Small intestine (tissue), 7 donors: ENCODE measurements around the gene DOCK6. TPM values are rescaled to one million over a fixed set of nuclear protein-coding genes. Genes with fewer than 3 reads are reported as not detected.

Source experiments
- DNase-seq, 2 donors: peaks; one replicate each; pipeline versions ENCODE4 v3.0.0 to v3.0.0-alpha.2; 2013
- FAIRE-seq: peaks from 2 replicates; lab custom pipeline; 2012; peaks lifted over from hg19 to GRCh38; lab: Jason Lieb, UNC
- H3K27ac ChIP-seq, 3 donors: one replicate each; pipeline ENCODE4 v1.5.1; 2013; ENCODE audit warnings: low read length in 2 of 3, mild to moderate bottlenecking in 2 of 3, control low read depth in 1 of 3, inconsistent platforms in 1 of 3, low read depth in 1 of 3, moderate library complexity in 1 of 3
- H3K27me3 ChIP-seq, 3 donors: one replicate each; pipeline ENCODE4 v1.6.1; 2013; ENCODE audit warnings: low read length in 3 of 3, inconsistent platforms in 1 of 3; ENCODE audit not compliant: control insufficient read depth in 3 of 3, insufficient read depth in 3 of 3
- H3K36me3 ChIP-seq, 3 donors: one replicate each; pipeline ENCODE4 v1.6.1; 2013; ENCODE audit warnings: low read length in 3 of 3, inconsistent platforms in 1 of 3, low read depth in 1 of 3, mild to moderate bottlenecking in 1 of 3, moderate library complexity in 1 of 3; ENCODE audit not compliant: control insufficient read depth in 3 of 3, insufficient read depth in 2 of 3
- H3K4me1 ChIP-seq, 3 donors: one replicate each; pipeline ENCODE4 v1.6.1; 2013; ENCODE audit warnings: low read length in 2 of 3, inconsistent platforms in 1 of 3, low read depth in 1 of 3, mild to moderate bottlenecking in 1 of 3, moderate library complexity in 1 of 3; ENCODE audit not compliant: control insufficient read depth in 3 of 3, insufficient read depth in 2 of 3
- H3K4me3 ChIP-seq, 3 donors: one replicate each; pipeline ENCODE4 v1.5.1; 2013; ENCODE audit warnings: low read length in 3 of 3, control low read depth in 1 of 3, inconsistent platforms in 1 of 3, low read depth in 1 of 3, mild to moderate bottlenecking in 1 of 3, moderate library complexity in 1 of 3
- H3K9me3 ChIP-seq, 2 donors: one replicate each; pipeline ENCODE4 v1.6.1; 2013; ENCODE audit warnings: low read depth in 1 of 2, low read length in 1 of 2; ENCODE audit not compliant: control insufficient read depth in 2 of 2, insufficient read depth in 1 of 2
- WGBS, 3 donors: extraction: QIAGEN DNeasy Blood & Tissue Kit; methylation state at CpG; one replicate each; pipeline ENCODE4 v1.1.7; 2013; 5-methylcytosine and 5-hydroxymethylcytosine counted together
- polyA plus RNA-seq, 4 donors: library from polyadenylated mRNA; stranded (reverse) in 3 of 4; unstranded in 1 of 4; fragments of 200-250 nt in 3 of 4; fragments of 120-200 nt in 1 of 4; gene quantifications; one replicate each; pipeline versions ENCODE4 v1.2.1 to v1.2.3, GENCODE V29; 2013
- donor health status: healthy with polysubstance abuse.
- donor health status: control.
- donor health status: control.
- donor health status: Bipolar disorder and iron deficiency.
- donor health status: healthy.

Gene DOCK6
- polyA plus RNA-seq, 4 donors = 44.4 to 68.0 (median 51.0) TPM

DNA sequence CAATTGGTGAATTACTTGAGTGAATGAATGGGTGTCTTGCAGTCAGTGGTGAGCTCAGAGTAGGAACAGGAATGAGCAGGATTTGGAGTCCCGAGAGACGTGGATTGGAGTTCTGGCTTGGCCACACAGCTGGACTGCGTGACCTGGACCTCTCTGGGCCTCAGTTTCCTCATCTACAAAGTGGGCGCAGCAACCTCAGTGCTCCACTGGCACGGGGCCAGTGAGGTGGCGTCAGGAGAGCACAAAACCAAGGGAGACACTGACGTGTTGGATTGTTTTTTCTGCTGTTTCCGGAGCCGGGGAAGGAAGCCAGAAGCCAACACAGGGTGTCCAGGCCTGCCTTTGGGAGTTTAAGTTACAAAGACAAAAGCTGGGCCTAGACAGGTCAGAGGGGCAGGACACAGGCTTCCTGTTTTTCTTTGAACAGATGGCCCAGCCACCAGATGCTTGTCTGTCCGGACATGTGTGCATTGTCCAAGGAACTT lies 6.5 kb upstream of the DOCK6 start:
- Histone ChIP-seq H3K4me3 (no peak overlapping the region), H3K9me3 (no peaks in the 10 kb centered on the region), H3K4me1 (peaks cover 0 to 32% (median 5%) of the 10 kb centered on the region in 3 donors), H3K36me3 (no peaks in the 10 kb centered on the region), H3K27me3 (no peaks in the 10 kb centered on the region), H3K27ac (peak overlapping the region in 2 of 3 donors; percentile 35 to 41)
- FAIRE-seq (no peak), DNase-seq (no peak)
- WGBS, 3 donors = 42 to 61% (median 47%) methylated on average over 10 of the region's 10 CpGs

DNA sequence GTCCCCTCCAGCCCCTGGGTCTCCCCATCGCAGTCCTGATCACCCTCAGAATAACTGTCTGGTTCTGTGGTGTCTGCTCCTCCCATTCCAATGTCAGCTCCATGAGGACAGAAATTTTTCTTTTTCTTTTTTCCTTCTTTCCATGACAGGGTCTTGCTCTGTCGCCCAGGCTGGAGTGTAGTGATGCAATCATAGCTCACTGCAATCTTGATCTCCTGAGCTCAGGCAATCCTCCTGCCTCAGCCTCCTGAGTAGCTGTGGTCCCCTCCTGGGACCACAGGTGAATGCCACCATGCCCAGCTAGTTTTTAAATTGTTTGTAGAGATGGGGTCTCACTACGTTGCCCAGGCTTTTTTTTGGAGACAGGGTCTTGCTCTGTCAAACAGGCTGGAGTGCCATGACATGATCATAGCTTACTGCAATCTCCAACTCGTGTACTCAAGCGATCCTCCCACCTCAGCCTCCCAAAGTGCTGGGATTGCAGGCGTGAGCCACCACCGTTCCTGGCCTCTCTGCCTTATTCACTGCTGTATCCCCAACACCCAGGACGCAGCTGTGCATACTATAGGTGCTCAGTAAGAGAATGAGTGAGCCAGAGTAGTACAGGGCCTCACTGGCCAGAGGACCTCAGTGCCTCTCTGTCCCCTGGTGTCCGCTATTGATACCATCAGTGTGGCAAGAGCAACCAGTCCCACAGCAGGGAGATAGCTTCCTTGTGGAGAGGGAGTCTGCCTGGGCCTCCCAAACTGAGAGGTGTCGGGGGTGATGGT lies 5.2 kb upstream of the DOCK6 start:
- WGBS, 3 donors = 86 to 92% (median 91%) methylated on average over 10 of the region's 10 CpGs
- Histone ChIP-seq H3K4me3 (no peak overlapping the region), H3K9me3 (no peaks in the 10 kb centered on the region), H3K27me3 (no peaks in the 10 kb centered on the region), H3K27ac (no peak overlapping the region), H3K4me1 (peaks cover 4 to 41% (median 5%) of the 10 kb centered on the region in 3 donors), H3K36me3 (no peaks in the 10 kb centered on the region)
- DNase-seq = no peak
- FAIRE-seq = no peak

DNA sequence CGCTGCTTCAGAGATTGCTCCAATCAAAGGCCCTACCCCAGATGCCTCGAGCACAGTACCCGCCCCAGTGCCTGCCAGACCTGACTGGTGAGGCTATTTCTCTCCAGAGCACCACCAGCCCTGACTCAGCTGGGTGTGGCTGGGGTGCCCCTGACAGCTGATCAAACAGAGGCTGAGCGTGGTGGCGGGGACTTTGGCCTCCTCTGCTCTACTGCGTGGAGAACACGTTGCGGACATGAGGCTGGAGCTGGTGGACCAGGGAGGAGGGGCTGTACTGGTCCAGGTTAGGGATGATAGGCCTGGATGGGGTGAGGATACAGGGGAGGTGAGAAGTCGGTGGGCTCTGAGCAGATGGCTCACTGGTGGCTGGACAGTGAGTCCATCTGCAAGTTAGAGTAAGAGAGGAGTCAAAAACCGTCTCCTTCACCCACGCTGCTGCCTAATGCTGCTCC lies 3.5 kb upstream of the DOCK6 start:
- Histone ChIP-seq H3K4me1 (peaks cover 5 to 45% (median 10%) of the 10 kb centered on the region in 3 donors), H3K27me3 (no peaks in the 10 kb centered on the region), H3K27ac (peak overlapping the region; percentile 92 to 95 (median 95)), H3K36me3 (no peaks in the 10 kb centered on the region), H3K4me3 (no peak overlapping the region), H3K9me3 (no peaks in the 10 kb centered on the region)
- no peak for FAIRE-seq
- peak; percentile 97 to 99 for DNase-seq
- WGBS, 3 donors = 20 to 55% (median 30%) methylated on average over 11 of the region's 11 CpGs

DNA sequence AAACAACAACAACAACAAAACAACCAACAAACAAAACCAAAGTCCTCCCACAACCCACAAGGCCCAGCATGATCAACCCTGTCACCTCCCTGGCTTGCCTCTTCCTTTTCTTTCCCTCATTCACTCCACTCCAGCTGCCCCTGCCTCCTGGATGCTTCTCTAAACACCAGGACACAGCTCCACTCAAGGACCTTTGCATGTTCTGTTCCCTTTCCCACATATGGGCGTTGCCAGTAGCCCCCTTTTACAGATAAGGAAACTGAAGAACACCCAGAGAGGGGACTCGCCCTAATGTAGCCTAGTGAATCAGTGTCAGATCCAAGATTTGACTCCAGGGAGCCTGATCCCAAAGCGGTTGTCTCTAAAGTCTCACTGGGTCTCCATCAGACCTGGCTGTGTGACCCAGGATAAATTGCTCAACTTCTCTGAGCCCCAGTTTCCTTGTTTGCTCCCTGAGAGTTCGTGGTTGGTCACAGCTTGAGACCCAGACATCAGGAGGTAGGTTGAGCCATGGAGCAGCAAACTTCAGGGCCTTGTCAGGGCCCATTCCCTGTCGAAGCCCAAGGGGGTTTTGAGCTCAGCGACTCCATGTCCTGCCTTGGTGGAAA lies 3.0 kb upstream of the DOCK6 start:
- H3K4me3 ChIP-seq = no peak overlapping the region
- H3K9me3 ChIP-seq = no peaks in the 10 kb centered on the region
- no peaks in the 10 kb centered on the region for H3K36me3 ChIP-seq
- no peak for DNase-seq
- whole genome bisulfite sequencing, 3 donors = 24 to 66% (median 49%) methylated on average over 6 of the region's 6 CpGs
- H3K4me1 ChIP-seq = peaks cover 5 to 45% (median 10%) of the 10 kb centered on the region in 3 donors
- no peaks in the 10 kb centered on the region for H3K27me3 ChIP-seq
- peak overlapping the region; percentile 92 to 95 (median 95) for H3K27ac ChIP-seq
- no peak for FAIRE-seq

DNA sequence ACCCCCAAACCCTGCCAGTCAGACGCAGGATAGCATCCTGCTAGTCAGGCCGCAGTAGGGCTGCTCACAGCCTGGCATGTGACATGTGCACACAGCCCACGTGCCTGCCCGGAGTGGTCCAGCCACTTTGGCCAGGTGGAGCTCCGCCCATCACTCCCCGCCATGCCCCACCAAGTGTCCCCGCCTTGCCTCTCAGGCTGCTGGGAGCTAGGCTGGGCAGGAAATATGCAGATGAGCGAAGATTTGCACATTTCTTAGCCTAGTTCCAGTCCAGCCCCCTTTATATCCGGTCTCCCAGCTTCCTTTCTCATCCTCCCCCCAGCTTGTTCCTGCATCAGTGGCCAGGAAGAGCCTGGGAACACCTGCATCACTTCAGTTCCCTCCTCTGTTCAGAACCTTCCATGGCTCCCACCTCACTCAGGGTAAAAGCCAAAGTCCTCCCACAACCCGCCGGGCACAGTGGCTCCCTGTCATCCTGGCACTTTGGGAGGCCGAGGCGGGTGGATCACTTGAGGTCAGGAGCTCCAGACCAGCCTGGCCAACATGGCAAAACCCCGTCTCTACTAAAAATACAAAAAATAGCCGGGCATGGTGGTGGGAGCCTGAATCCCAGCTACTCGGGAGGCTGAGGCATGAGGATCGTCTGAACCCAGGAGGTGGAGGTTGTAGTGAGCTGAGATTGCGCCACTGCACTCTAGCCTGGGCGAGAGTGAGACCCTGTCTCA lies 2.3 kb upstream of the DOCK6 start:
- WGBS, 3 donors = 14 to 52% (median 35%) methylated on average over 18 to 19 of the region's 19 CpGs
- no peak for FAIRE-seq
- peaks cover 5 to 45% (median 10%) of the 10 kb centered on the region in 3 donors for H3K4me1 ChIP-seq
- no peaks in the 10 kb centered on the region for H3K27me3 ChIP-seq
- H3K27ac ChIP-seq = peak overlapping the region; percentile 92 to 95 (median 95)
- no peaks in the 10 kb centered on the region for H3K36me3 ChIP-seq
- H3K9me3 ChIP-seq = no peaks in the 10 kb centered on the region
- DNase-seq = peak; percentile 80 to 89
- H3K4me3 ChIP-seq = no peak overlapping the region

DNA sequence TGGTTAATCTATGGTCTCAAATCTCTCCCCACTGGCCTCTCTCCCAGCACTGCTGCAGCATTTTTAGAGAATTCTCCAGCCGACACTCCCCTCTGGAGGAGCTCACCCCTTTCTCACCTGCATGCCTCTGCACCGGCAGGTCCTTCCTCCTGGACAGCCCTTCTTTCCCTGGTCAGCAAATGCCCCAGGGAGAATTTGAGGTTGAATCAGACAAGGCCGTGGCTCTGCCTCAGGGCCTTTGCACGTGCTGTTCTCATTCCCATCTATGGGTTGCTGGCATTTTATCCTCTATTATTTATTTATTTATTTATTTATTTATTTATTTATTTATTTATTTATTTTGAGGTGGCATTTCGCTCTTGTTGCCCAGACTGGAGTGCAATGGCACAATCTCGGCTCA lies 1.4 kb upstream of the DOCK6 start:
- DNase-seq (no peak), FAIRE-seq (no peak)
- Histone ChIP-seq H3K4me3 (no peak overlapping the region), H3K36me3 (no peaks in the 10 kb centered on the region), H3K4me1 (peaks cover 5 to 41% (median 10%) of the 10 kb centered on the region in 3 donors), H3K9me3 (no peaks in the 10 kb centered on the region), H3K27ac (peak overlapping the region in 1 of 3 donors; percentile 92), H3K27me3 (no peaks in the 10 kb centered on the region)
- 89 to 94% (median 90%) methylated on average over 6 of the region's 6 CpGs for WGBS, 3 donors

DNA sequence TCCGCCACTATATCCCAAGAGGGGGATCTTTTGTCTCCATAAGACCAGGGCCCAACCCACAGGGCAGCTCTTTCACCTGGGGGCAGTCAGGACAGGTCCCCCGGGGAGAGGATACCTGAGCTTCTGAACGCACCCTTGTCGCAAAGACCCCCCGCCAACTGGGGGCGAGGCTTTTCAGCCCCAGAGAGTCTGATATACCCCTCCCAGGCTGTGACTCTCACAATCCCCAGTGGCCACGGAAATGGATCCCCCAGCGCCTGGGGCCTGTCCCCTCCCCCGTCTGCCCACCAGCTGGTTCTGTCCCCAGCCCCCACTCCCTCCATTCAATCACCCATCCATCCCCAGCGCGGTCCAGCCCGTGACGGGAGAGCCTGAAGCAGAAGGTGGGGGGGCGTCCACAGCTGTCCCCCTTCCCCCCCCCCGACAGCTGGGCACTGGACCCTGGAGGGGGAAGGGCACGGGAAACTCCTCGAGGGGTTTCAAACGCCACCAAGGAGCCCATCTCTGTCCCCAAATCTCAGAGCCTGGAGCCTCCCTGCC lies 823 bp downstream of the DOCK6 start:
- peaks cover 5 to 35% (median 10%) of the 10 kb centered on the region in 3 donors for H3K4me1 ChIP-seq
- peak overlapping the region; percentile 34 to 70 (median 50) for H3K27ac ChIP-seq
- FAIRE-seq (no peak), DNase-seq (peak in 1 of 2 donors; percentile 43)
- H3K36me3 ChIP-seq = no peaks in the 10 kb centered on the region
- WGBS, 3 donors = 24 to 34% (median 24%) methylated on average over 17 to 18 of the region's 18 CpGs
- no peaks in the 10 kb centered on the region for H3K9me3 ChIP-seq
- peak overlapping the region; percentile 82 to 88 (median 85) for H3K4me3 ChIP-seq
- no peaks in the 10 kb centered on the region for H3K27me3 ChIP-seq

DNA sequence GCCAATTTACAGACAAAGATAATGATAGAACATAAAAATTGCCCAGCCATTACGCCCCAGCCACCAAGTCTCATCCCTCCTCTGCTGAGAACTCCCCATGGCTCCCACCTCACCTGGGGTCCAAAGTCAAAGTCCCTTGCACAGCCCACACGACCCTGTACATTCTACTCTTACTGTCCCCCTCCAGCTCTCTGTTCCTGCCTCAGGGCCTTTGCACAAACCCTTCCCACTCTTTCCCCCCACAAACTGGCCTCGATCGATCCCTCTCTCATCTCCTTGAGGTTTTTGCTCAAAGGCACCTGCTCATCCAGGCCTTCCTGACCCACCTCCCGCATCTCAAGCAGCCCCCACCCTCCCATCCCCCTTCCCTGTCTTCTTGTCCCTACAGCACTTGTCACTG lies 1.3 kb downstream of the DOCK6 start:
- peak overlapping the region in 2 of 3 donors; percentile 82 to 88 for H3K4me3 ChIP-seq
- no peak for FAIRE-seq
- DNase-seq = no peak
- WGBS, 3 donors = 71 to 78% (median 75%) methylated on average over 5 of the region's 5 CpGs
- peaks cover 1 to 35% (median 10%) of the 10 kb centered on the region in 3 donors for H3K4me1 ChIP-seq
- H3K27me3 ChIP-seq = no peaks in the 10 kb centered on the region
- no peaks in the 10 kb centered on the region for H3K9me3 ChIP-seq
- peak overlapping the region in 2 of 3 donors; percentile 50 to 70 for H3K27ac ChIP-seq
- H3K36me3 ChIP-seq = no peaks in the 10 kb centered on the region
